ENCODE data around the gene TENM4.

- TF ChIP-seq EZH2 (IDR thresholded peaks at IDR 0.05; ENCODE audit: borderline replicate concordance, low read depth, low read length, severe bottlenecking) (no peak), CTCF (IDR thresholded peaks at IDR 0.05; ENCODE audit: borderline replicate concordance, extremely low read depth, low read length, poor library complexity, severe bottlenecking) (no peak)
Measured at GRCh38 chr11:79227308-79227707, 213.5 kb downstream of the TENM4 start.

All from DND-41 (cell line).